Neural cell (in vitro differentiated cells): ENCODE results near the gene STX16. TPM values are rescaled to one million over a fixed set of nuclear protein-coding genes. Genes with fewer than 3 reads are reported as not detected.

Source experiments
- H2AFZ ChIP-seq: fragments of 200-600, 300-800 bp; sonication (generic), shearing (Covaris generic); 2 replicates; pipeline ENCODE4 v1.6.0; 2014; ENCODE audit warnings: low read depth, mild to moderate bottlenecking, antibody characterized with exemption, low read length, moderate library complexity
- H3F3A ChIP-seq: fragments of 200-600 bp; shearing (Covaris generic); 2 replicates; pipeline ENCODE4 v1.6.1; 2016; ENCODE audit warnings: mild to moderate bottlenecking, moderate library complexity, mixed read lengths, antibody characterized with exemption, low read length; ENCODE audit not compliant: insufficient read depth, poor library complexity, severe bottlenecking
- H3K27ac ChIP-seq: fragments of 200-600, 300-800 bp; sonication (generic), shearing (Covaris generic); 2 replicates; pipeline ENCODE4 v1.5.1; 2014; ENCODE audit warnings: mild to moderate bottlenecking, low read length, moderate library complexity
- H3K27me3 ChIP-seq: fragments of 300-800, 200-600 bp; sonication (generic), shearing (Covaris generic); 2 replicates; pipeline ENCODE4 v1.6.0; 2014; ENCODE audit warnings: mild to moderate bottlenecking, low read depth, low read length, moderate library complexity; ENCODE audit not compliant: insufficient read depth
- H3K36me3 ChIP-seq: fragments of 300-800, 200-600 bp; sonication (generic), shearing (Covaris generic); 2 replicates; pipeline ENCODE4 v1.5.1; 2014; ENCODE audit warnings: mild to moderate bottlenecking, antibody characterized with exemption, low read length, moderate library complexity; ENCODE audit not compliant: insufficient read depth
- H3K4me2 ChIP-seq: fragments of 300-800, 200-600 bp; sonication (generic), shearing (Covaris generic); 2 replicates; pipeline ENCODE4 v1.6.0; 2014; ENCODE audit warnings: mild to moderate bottlenecking, low read length
- H3K4me3 ChIP-seq: fragments of 300-800, 200-600 bp; sonication (generic), shearing (Covaris generic); 2 replicates; pipeline ENCODE4 v1.5.1; 2014; ENCODE audit warnings: mild to moderate bottlenecking, low read length, moderate library complexity
- H3K79me2 ChIP-seq: fragments of 200-600 bp; shearing (Covaris generic); replicated peaks from 2 replicates; pipeline ENCODE4 v1.6.0; 2014; ENCODE audit warnings: mild to moderate bottlenecking, low read length, moderate library complexity; ENCODE audit not compliant: insufficient read depth
- H3K9ac ChIP-seq: fragments of 300-800, 200-600 bp; sonication (generic), shearing (Covaris generic); 2 replicates; pipeline ENCODE4 v1.6.1; 2016; ENCODE audit warnings: mild to moderate bottlenecking, low read length, mixed read lengths
- H3K9me2 ChIP-seq: fragments of 200-600 bp; shearing (Covaris generic); 2 replicates; pipeline ENCODE4 v1.6.1; 2016; ENCODE audit warnings: mild to moderate bottlenecking, low read length, mixed read lengths; ENCODE audit not compliant: insufficient read depth
- H3K9me3 ChIP-seq: fragments of 200-600, 300-800 bp; sonication (generic), shearing (Covaris generic); 2 replicates; pipeline ENCODE4 v1.6.1; 2016; ENCODE audit warnings: mild to moderate bottlenecking, mixed run types, low read length, moderate library complexity, mixed read lengths
- H4K20me1 ChIP-seq: fragments of 200-600 bp; shearing (Covaris generic); 2 replicates; pipeline ENCODE4 v1.6.1; 2016; ENCODE audit warnings: mild to moderate bottlenecking, mixed run types; ENCODE audit not compliant: insufficient read depth
- CTCF ChIP-seq: fragments of 450-650 bp; IDR thresholded peaks from 2 replicates; pipeline ENCODE4 v1.5.1; 2014; ENCODE audit warnings: antibody characterized with exemption, mild to moderate bottlenecking, moderate library complexity; ENCODE audit not compliant: poor library complexity, severe bottlenecking
- EP300 ChIP-seq: fragments of 450-650 bp; conservative IDR thresholded peaks from 2 replicates; pipeline ENCODE4 v1.6.1; 2014; ENCODE audit warnings: antibody characterized with exemption, mild to moderate bottlenecking, moderate library complexity; ENCODE audit not compliant: poor library complexity, severe bottlenecking
- EZH2 ChIP-seq: fragments of 200-600, 300-800 bp; shearing (Covaris generic), sonication (generic); IDR thresholded peaks from 2 replicates; pipeline ENCODE4 v1.6.1; 2014; ENCODE audit warnings: antibody characterized with exemption, low read length, borderline replicate concordance, mild to moderate bottlenecking; ENCODE audit not compliant: insufficient read depth, poor library complexity, severe bottlenecking
- MXI1 ChIP-seq: fragments of 450-650 bp; conservative IDR thresholded peaks from 2 replicates; pipeline ENCODE4 v1.6.1; 2014; ENCODE audit warnings: antibody characterized with exemption, mild to moderate bottlenecking; ENCODE audit not compliant: poor library complexity, severe bottlenecking
- POLR2AphosphoS5 ChIP-seq: IDR thresholded peaks from 2 replicates; pipeline ENCODE4 v1.6.1; 2012
- RAD21 ChIP-seq: fragments of 450-650 bp; conservative IDR thresholded peaks from 2 replicates; pipeline ENCODE4 v1.6.1; 2014; ENCODE audit warnings: antibody characterized with exemption, mild to moderate bottlenecking, moderate library complexity
- REST ChIP-seq: IDR thresholded peaks from 2 replicates; pipeline ENCODE4 v1.6.1; 2012; ENCODE audit warnings: borderline replicate concordance
- SMC3 ChIP-seq: fragments of 450-650 bp; conservative IDR thresholded peaks from 2 replicates; pipeline ENCODE4 v1.6.1; 2014; ENCODE audit warnings: antibody characterized with exemption, mild to moderate bottlenecking, moderate library complexity; ENCODE audit not compliant: poor library complexity
- TAF1 ChIP-seq: IDR thresholded peaks from 2 replicates; pipeline ENCODE4 v1.6.1; 2012; ENCODE audit warnings: low read depth
- polyA plus RNA-seq: library from polyadenylated mRNA; depleted of rRNA; stranded (reverse); fragments of >200 nt; gene quantifications from 2 replicates; pipeline ENCODE4 v1.2.3, GENCODE V29; 2014

The STX16 gene
- polyA plus RNA-seq, 1 donor from 2014 or later = 120 TPM

GRCh38 chr20:58707770-58708169, 56.7 kb downstream of the STX16 start:
- H3K4me3 ChIP-seq = no peak overlapping the region
- H3K79me2 ChIP-seq = no peaks in the 10 kb centered on the region
- no peaks in the 10 kb centered on the region for H3K9me2 ChIP-seq
- H2AFZ ChIP-seq = no peak overlapping the region
- no peak overlapping the region for H3K4me2 ChIP-seq
- H3K36me3 ChIP-seq = peaks cover 5% of the 10 kb centered on the region
- no peaks in the 10 kb centered on the region for H4K20me1 ChIP-seq
- no peaks in the 10 kb centered on the region for H3F3A ChIP-seq
- no peak overlapping the region for H3K27ac ChIP-seq
- H3K9ac ChIP-seq = no peak overlapping the region
- no peaks in the 10 kb centered on the region for H3K27me3 ChIP-seq
- H3K9me3 ChIP-seq = no peaks in the 10 kb centered on the region
- TF ChIP-seq POLR2AphosphoS5 = no peak
- TF ChIP-seq RAD21 = no peak
- no peak for TF ChIP-seq REST
- no peak for TF ChIP-seq MXI1
- TF ChIP-seq SMC3 = no peak
- TF ChIP-seq EZH2 = no peak
- no peak for TF ChIP-seq TAF1
- TF ChIP-seq EP300 = no peak
- no peak for TF ChIP-seq CTCF

GRCh38 chr20:58708246-58708931, 57.3 kb downstream of the STX16 start:
- Histone ChIP-seq H3F3A (no peaks in the 10 kb centered on the region), H3K79me2 (no peaks in the 10 kb centered on the region), H3K9me2 (no peaks in the 10 kb centered on the region), H3K9me3 (no peaks in the 10 kb centered on the region), H3K9ac (no peak overlapping the region), H3K4me3 (no peak overlapping the region), H3K4me2 (no peak overlapping the region), H3K27me3 (no peaks in the 10 kb centered on the region), H2AFZ (no peak overlapping the region), H4K20me1 (no peaks in the 10 kb centered on the region), H3K27ac (no peak overlapping the region), H3K36me3 (peaks cover 3% of the 10 kb centered on the region)
- TF ChIP-seq REST (no peak), CTCF (no peak), RAD21 (no peak), EZH2 (no peak), SMC3 (no peak), MXI1 (no peak), TAF1 (no peak), EP300 (no peak), POLR2AphosphoS5 (no peak)
